ENCODE data around the gene CHAT.
A peak's percentile ranks its signal among the peaks of the same experiment; 100 is the strongest.

Gene CHAT

GRCh38 chr10:49568235-49568634 lies 45.6 kb upstream of the CHAT start:
- H3K27ac ChIP-seq (replicated peaks), result no peak overlapping the region
- no peak for DNase-seq (ENCODE audit: low read depth in 1 of 2, low spot score in 1 of 2)
- H3K27me3 ChIP-seq (ENCODE audit: insufficient read depth, poor library complexity, severe bottlenecking), result no peaks in the 10 kb centered on the region
- no peak for TF ChIP-seq REST (IDR thresholded peaks at IDR 0.05; ENCODE audit: insufficient replicate concordance, low read depth)
- no peak for TF ChIP-seq POLR2AphosphoS5 (IDR thresholded peaks at IDR 0.05; ENCODE audit: low read depth)
- TF ChIP-seq GABPA (IDR thresholded peaks at IDR 0.05; ENCODE audit: low read depth), result no peak
- no peak for TF ChIP-seq CTCF (IDR thresholded peaks at IDR 0.05; ENCODE audit: insufficient read depth, low read length)
- TF ChIP-seq SPI1 (IDR thresholded peaks at IDR 0.05; ENCODE audit: borderline replicate concordance, low read depth), result no peak
- H3K4me3 ChIP-seq (replicated peaks; ENCODE audit: insufficient read depth, low read length), result no peak overlapping the region

- TF ChIP-seq CTCF (IDR thresholded peaks at IDR 0.05; ENCODE audit: insufficient read depth, low read length) (no peak), REST (IDR thresholded peaks at IDR 0.05; ENCODE audit: insufficient replicate concordance, low read depth) (no peak), SPI1 (IDR thresholded peaks at IDR 0.05; ENCODE audit: borderline replicate concordance, low read depth) (no peak)
- no peaks in the 10 kb centered on the region for H3K27me3 ChIP-seq (ENCODE audit: insufficient read depth, poor library complexity, severe bottlenecking)
- H3K27ac ChIP-seq (replicated peaks), result no peak overlapping the region
- peak in 1 of 2 experiments; percentile 57 for DNase-seq (ENCODE audit: low read depth in 1 of 2, low spot score in 1 of 2)
- H3K4me3 ChIP-seq (replicated peaks; ENCODE audit: insufficient read depth, low read length), result no peak overlapping the region
Measured at GRCh38 chr10:49569031-49569631, 44.7 kb upstream of the CHAT start.

GRCh38 chr10:49571388-49571787 lies 42.4 kb upstream of the CHAT start:
- Histone ChIP-seq H3K27ac (replicated peaks) (no peak overlapping the region), H3K4me3 (replicated peaks; ENCODE audit: insufficient read depth, low read length) (no peak overlapping the region), H3K27me3 (ENCODE audit: insufficient read depth, poor library complexity, severe bottlenecking) (no peaks in the 10 kb centered on the region)
- no peak for DNase-seq (ENCODE audit: low read depth in 1 of 2, low spot score in 1 of 2)
- TF ChIP-seq GABPA (IDR thresholded peaks at IDR 0.05; ENCODE audit: low read depth), result no peak
- TF ChIP-seq SPI1 (IDR thresholded peaks at IDR 0.05; ENCODE audit: borderline replicate concordance, low read depth), result no peak
- no peak for TF ChIP-seq CTCF (IDR thresholded peaks at IDR 0.05; ENCODE audit: insufficient read depth, low read length)
- no peak for TF ChIP-seq POLR2AphosphoS5 (IDR thresholded peaks at IDR 0.05; ENCODE audit: low read depth)
- TF ChIP-seq REST (IDR thresholded peaks at IDR 0.05; ENCODE audit: insufficient replicate concordance, low read depth), result no peak

Data from HL-60 (cell line).